H7 (cell line): ENCODE measurements around the gene AKAP8. TPM values are rescaled to one million over a fixed set of nuclear protein-coding genes. Genes with fewer than 3 reads are reported as not detected.
"Not testable (repeated sequence)": the region's sequence is repeated elsewhere in the genome, so short reads cannot be mapped to it uniquely, and the experiment has no call there.

Source experiments
- DNase-seq: peaks from one replicate; pipeline ENCODE4 v3.0.0; 2012
- H3K27me3 ChIP-seq: 2 replicates; pipeline ENCODE4 v1.6.0; 2011; ENCODE audit warnings: mild to moderate bottlenecking, low read length; ENCODE audit not compliant: control insufficient read depth, insufficient read depth
- H3K36me3 ChIP-seq: replicated peaks from 2 replicates; pipeline ENCODE4 v1.5.1; 2011; ENCODE audit warnings: low read length; ENCODE audit not compliant: control insufficient read depth, insufficient read depth
- H3K4me3 ChIP-seq: 2 replicates; pipeline ENCODE4 v1.5.1; 2011; ENCODE audit warnings: low read depth, mild to moderate bottlenecking, control low read depth, low read length, moderate library complexity; ENCODE audit not compliant: insufficient read depth
- total RNA-seq: library from RNA; depleted of rRNA; stranded (reverse); fragments of >200 nt; shearing (Covaris generic); gene quantifications from 2 replicates; pipeline ENCODE4 v1.2.3, GENCODE V29; 2014

AKAP8 gene
- total RNA-seq, 1 experiment from 2014 or later = 24.4 TPM

- Histone ChIP-seq H3K27me3 (no peaks in the 10 kb centered on the region), H3K36me3 (peaks cover 40% of the 10 kb centered on the region), H3K4me3 (no peak overlapping the region)
- no peak for DNase-seq
Measured at GRCh38 chr19:15397782-15398181, 18.2 kb upstream of the AKAP8 start.

DNA sequence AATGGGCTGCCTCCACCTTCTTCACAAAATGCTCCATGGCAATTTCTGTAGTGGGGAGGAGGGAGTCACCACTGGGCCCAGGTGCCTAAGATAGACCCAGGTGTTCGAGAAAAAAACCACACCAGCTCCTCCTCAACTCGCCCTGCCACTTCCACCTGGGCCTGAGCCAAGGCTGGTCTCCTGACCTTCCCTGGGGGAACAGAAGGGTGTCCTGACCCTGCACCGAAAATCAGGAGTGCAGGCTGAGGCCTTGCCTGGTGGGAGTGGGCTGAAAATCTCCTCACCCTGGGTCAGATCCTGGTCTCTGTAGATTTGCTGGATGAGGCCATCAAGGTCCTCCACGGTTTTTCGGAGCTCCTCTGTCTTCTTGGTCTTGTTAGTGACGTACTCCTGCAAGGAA lies 17.6 kb upstream of the AKAP8 start:
- Histone ChIP-seq H3K4me3 (no peak overlapping the region), H3K36me3 (peaks cover 35% of the 10 kb centered on the region), H3K27me3 (no peaks in the 10 kb centered on the region)
- DNase-seq = no peak

DNA sequence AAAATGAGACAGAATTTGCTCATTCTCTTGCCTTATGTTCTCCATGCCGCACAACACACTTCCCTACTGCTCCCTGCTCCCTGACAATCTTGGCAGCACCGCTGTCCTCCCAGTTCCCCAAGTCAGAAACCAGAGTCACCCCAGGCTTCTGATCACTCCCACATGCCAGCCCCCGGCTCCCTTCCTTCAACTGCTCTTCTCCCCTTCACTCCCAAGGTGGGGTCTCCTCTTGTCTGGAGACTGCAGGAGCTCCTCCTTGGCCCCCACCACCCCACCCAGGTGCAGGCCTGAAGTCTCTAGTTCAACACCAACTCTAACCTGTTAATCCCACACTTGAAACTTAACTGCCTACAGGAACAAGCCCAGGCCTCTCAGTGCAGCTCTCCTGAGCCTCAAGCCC lies 16.8 kb upstream of the AKAP8 start:
- Histone ChIP-seq H3K27me3 (no peaks in the 10 kb centered on the region), H3K4me3 (no peak overlapping the region), H3K36me3 (peaks cover 35% of the 10 kb centered on the region)
- no peak for DNase-seq

GRCh38 chr19:15395251-15395650 lies 15.7 kb upstream of the AKAP8 start:
- not testable (repeated sequence) for H3K27me3 ChIP-seq, H3K4me3 ChIP-seq, DNase-seq
- peaks cover 30% of the 10 kb centered on the region for H3K36me3 ChIP-seq

DNA sequence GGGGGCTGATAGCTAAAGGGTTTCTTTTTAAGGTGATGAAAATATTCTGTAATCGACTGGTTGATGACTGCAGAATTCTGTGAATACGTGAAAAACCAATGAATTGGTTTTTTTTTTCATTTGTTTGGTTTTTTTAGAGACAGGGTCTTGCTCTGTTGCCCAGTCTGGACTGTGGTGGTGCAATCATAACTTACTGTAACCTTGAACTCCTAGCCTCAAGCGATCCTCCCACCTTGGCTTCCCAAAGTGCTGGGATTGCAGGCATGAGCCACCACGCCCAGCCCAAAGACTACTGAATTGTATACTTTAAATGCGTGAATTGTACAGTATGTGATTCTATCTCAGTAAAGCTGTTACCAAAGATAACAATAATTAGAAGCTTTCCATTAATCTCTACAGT lies 14.8 kb upstream of the AKAP8 start:
- Histone ChIP-seq H3K27me3 (no peaks in the 10 kb centered on the region), H3K4me3 (no peak overlapping the region), H3K36me3 (peaks cover 28% of the 10 kb centered on the region)
- DNase-seq = no peak

GRCh38 chr19:15393963-15394362 lies 14.4 kb upstream of the AKAP8 start:
- H3K4me3 ChIP-seq = no peak overlapping the region
- H3K36me3 ChIP-seq = peaks cover 24% of the 10 kb centered on the region
- H3K27me3 ChIP-seq = no peaks in the 10 kb centered on the region
- no peak for DNase-seq

DNA sequence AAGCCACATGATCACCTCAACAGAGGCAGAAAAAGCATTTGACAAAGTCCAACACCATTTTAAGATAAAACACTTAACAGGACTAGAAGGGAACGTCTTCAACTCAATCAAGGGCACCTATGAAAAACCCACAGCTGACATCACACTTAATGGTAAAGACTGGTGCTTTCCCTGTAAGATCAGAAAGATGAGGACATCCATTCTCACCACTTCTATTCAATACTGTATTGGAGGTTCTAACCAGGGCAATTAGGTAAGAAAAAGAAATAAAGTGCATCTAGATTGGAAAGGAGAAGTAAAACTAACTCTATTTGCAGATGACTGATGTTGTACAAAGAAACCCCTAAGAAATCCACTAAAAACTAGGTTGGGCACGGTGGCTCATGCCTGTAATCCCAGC lies 11.2 kb upstream of the AKAP8 start:
- Histone ChIP-seq H3K4me3 (no peak overlapping the region), H3K27me3 (no peaks in the 10 kb centered on the region), H3K36me3 (peaks cover 5% of the 10 kb centered on the region)
- DNase-seq = no peak

DNA sequence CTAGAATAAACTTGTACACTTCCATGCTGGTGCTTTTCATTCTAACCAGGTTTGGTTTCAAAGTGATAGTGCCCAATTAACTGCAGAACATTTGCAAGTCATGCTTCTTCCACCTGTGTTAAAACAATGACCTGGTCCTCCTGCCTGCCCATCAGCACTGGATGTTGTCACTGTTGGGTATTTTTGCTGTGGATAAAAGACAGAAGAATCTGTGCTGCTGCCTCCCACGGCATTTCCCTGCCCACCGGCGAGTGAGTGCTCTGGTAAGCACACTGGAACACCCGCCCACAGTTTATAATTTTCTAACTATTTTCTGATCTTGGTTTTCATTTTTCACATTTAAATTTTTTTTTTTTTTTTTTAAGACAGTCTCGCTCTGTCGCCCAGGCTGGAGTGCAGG lies 2.3 kb upstream of the AKAP8 start:
- H3K4me3 ChIP-seq = no peak overlapping the region
- DNase-seq = peak; percentile 14
- H3K36me3 ChIP-seq = 0 out of 2 replicates have a peak, but pooled peaks cover 1% of the 10 kb centered on the region
- no peaks in the 10 kb centered on the region for H3K27me3 ChIP-seq

DNA sequence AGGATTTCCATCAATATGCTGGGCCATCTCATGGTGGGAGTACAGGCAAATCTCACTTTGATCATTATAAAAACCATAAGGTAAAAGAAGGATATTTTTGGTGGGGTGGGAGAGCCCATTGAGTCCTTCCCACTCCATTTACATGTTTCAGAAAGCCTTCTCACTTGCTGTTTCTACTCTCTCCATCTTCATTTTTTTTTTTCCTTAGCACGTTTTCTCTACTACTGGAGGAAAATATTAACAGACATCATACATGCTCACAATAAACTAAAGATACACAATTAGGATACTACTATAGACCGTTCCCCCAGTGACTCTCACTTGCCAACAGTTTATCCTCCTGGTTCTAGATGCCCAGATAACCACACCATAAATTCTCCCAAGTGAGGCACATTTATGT lies 1.8 kb upstream of the AKAP8 start:
- no peaks in the 10 kb centered on the region for H3K27me3 ChIP-seq
- H3K36me3 ChIP-seq = peaks cover 1% of the 10 kb centered on the region; the same call in 1 of the 2 replicates
- DNase-seq = peak; percentile 8
- H3K4me3 ChIP-seq = no peak overlapping the region

DNA sequence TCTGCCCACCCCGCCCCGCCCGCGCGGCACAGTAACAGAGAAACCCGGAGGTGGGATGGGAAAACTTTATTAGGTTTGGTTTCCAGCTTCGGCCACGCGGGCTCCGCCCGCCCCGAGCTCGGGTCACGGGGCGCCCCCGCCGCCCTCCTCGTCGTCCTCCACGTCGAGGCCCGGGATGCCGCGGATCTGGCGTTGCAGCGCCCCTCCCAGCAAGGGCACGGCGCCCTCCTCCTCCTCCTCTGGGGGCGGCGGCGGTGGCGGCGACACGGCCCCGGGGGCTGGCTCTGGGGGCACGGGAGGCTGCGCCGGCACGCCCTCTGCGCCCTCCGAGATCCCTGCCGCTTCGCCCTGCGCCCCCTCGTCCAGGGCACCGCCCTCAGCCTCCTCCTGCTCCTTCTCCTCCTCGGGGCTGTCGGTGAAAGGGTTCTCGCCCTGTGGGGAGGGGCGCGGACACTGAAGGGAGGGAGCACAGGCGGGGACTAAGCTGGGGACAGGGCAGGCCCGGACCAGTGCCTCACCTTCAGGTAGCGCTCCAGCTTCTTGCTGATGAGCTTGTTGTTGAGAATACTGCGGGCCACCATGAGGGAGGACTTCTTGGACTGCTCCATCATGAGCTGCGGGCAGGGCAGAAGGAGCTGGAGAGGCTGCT lies 536 bp upstream of the AKAP8 start:
- DNase-seq = no peak
- peak overlapping the region; percentile 65 for H3K4me3 ChIP-seq
- H3K36me3 ChIP-seq = no peaks in the 10 kb centered on the region; the same call in 1 of the 2 replicates
- H3K27me3 ChIP-seq = no peaks in the 10 kb centered on the region

GRCh38 chr19:15378534-15379082 lies 979 bp downstream of the AKAP8 start:
- Histone ChIP-seq H3K27me3 (no peaks in the 10 kb centered on the region), H3K4me3 (peak overlapping the region; percentile 98), H3K36me3 (no peaks in the 10 kb centered on the region; the same call in none of the 2 replicates)
- DNase-seq = peak; percentile 77

DNA sequence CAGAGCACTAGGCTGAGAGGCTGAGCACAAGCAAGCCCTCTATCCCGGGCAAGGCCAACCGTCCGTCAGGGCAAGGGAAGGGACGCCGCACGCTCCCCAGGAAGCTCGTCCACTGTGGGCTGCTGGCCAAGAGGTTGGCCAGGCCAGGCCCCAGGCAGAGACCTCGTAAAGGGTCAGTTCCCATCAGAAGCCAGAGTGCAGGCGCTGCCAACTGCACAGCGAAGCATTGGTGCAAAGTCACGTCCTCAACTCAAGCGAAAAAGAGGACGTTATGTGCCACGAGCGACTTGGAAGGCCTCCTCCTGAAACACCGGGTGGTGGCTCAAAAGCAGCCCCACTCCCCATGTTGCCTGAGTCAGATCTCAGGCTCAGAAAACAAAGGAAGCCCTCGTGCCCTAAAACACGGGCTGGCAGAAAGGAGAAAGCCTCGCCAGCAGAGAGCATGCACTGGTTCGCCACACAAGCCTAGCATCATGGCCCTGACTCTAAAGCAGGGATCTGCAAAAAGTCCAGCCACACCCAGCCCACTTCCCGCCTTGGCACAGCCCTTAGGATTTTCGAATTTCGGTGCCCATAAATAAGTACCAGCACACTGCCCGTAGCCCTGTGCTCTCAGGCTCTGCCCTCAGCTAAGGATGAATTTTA lies 4.7 kb downstream of the AKAP8 start:
- Histone ChIP-seq H3K36me3 (peaks cover 18% of the 10 kb centered on the region), H3K4me3 (no peak overlapping the region), H3K27me3 (no peaks in the 10 kb centered on the region)
- DNase-seq = no peak

DNA sequence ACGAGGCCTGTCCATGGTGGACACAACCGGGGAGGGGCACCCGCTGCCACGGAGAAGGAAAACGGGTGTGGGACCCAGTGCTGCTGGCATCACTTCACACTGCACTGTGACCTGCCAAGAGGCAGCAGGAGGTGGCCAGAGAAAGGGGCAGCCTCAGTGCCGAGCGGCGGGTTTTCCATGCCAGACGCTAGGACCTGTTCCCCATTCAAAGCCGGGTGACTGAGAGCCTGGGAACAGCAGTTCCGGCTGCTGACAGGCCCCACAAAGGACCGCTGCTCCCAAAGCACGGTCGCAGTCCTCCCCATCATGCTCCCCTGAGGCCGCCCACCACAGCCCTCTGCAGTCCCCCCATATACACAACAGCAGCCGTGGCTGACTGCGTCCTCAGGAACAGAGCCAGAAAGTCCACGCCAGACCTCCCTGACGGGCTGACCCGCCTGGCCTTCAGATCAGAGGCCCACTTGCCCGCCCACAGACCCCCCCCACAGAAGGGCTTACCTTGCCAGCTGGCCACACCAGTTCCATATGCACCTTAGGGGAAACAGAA lies 5.4 kb downstream of the AKAP8 start:
- no peaks in the 10 kb centered on the region for H3K27me3 ChIP-seq
- peaks cover 20% of the 10 kb centered on the region for H3K36me3 ChIP-seq
- no peak for DNase-seq
- H3K4me3 ChIP-seq = no peak overlapping the region

GRCh38 chr19:15373644-15374043 lies 5.9 kb downstream of the AKAP8 start:
- Histone ChIP-seq H3K36me3 (peaks cover 20% of the 10 kb centered on the region), H3K27me3 (no peaks in the 10 kb centered on the region), H3K4me3 (no peak overlapping the region)
- no peak for DNase-seq

DNA sequence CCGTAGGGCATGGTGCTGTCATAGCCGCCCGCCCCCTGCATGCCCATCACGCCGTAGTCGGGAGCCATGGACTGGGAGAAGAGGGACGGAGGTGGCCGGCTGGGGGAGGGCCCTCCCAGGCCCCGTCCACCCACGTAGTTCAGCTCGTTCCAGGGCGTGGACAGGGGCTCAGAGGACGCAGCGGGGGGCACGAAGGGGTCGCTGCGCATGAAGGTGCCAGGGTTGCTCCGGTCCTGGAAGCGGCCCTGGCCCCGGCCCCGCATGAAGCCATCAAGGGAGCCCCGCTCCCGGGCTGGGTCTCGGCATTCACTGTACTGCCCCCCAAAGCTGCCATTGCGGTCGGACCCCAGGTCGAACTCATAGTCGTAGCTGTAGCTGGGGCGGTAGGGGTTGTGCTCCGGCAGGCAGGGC lies 6.7 kb downstream of the AKAP8 start:
- peak; percentile 59 for DNase-seq
- peaks cover 26% of the 10 kb centered on the region for H3K36me3 ChIP-seq
- no peak overlapping the region for H3K4me3 ChIP-seq
- no peaks in the 10 kb centered on the region for H3K27me3 ChIP-seq
